HEK293 (cell line): ENCODE data around the gene TTC6.

ENCODE experiments used
- CTCF ChIP-seq: fragments of 450-650 bp; formaldehyde crosslinking; IDR thresholded peaks from 2 replicates; pipeline ENCODE4 v1.5.1; 2016; ENCODE audit warnings: missing biosample characterization, missing genetic modification characterization
- EGR2 ChIP-seq: fragments of 450-650 bp; formaldehyde crosslinking; IDR thresholded peaks from 2 replicates; pipeline ENCODE4 v1.5.1; 2016; ENCODE audit warnings: low read depth, missing biosample characterization, missing genetic modification characterization
- ELK4 ChIP-seq: IDR thresholded peaks from 2 replicates; pipeline ENCODE4 v1.6.1; 2011; ENCODE audit warnings: mild to moderate bottlenecking, low read depth, low read length, borderline replicate concordance
- GFI1B ChIP-seq: fragments of 450-650 bp; formaldehyde crosslinking; IDR thresholded peaks from 2 replicates; pipeline ENCODE4 v1.5.1; 2016; ENCODE audit warnings: missing biosample characterization, missing genetic modification characterization
- INSM2 ChIP-seq: fragments of 450-650 bp; formaldehyde crosslinking; IDR thresholded peaks from 2 replicates; pipeline ENCODE4 v1.5.1; 2016; ENCODE audit warnings: missing biosample characterization, missing genetic modification characterization
- KLF10 ChIP-seq: fragments of 450-650 bp; IDR thresholded peaks from 2 replicates; pipeline ENCODE4 v1.5.1; 2018; ENCODE audit warnings: missing biosample characterization, mild to moderate bottlenecking, missing genetic modification characterization
- OVOL3 ChIP-seq: fragments of 450-650 bp; formaldehyde crosslinking; IDR thresholded peaks from 2 replicates; pipeline ENCODE4 v1.5.1; 2016; ENCODE audit warnings: missing biosample characterization, missing genetic modification characterization
- ZBTB10 ChIP-seq: fragments of 450-650 bp; formaldehyde crosslinking; IDR thresholded peaks from 2 replicates; pipeline ENCODE4 v1.5.1; 2016; ENCODE audit warnings: missing biosample characterization, missing genetic modification characterization
- ZBTB7A ChIP-seq: fragments of 450-650 bp; formaldehyde crosslinking; IDR thresholded peaks from 2 replicates; pipeline ENCODE4 v1.5.1; 2016; ENCODE audit warnings: low read depth, missing biosample characterization, missing genetic modification characterization
- ZNF112 ChIP-seq: fragments of 450-650 bp; formaldehyde crosslinking; IDR thresholded peaks from 2 replicates; pipeline ENCODE4 v1.5.0; 2017; ENCODE audit warnings: missing biosample characterization, missing genetic modification characterization
- ZNF121 ChIP-seq: fragments of 450-650 bp; formaldehyde crosslinking; IDR thresholded peaks from 2 replicates; pipeline ENCODE4 v1.5.1; 2016; ENCODE audit warnings: missing biosample characterization, missing genetic modification characterization
- ZNF175 ChIP-seq: fragments of 450-650 bp; formaldehyde crosslinking; IDR thresholded peaks from 2 replicates; pipeline ENCODE4 v1.5.1; 2016; ENCODE audit warnings: missing biosample characterization, missing genetic modification characterization
- ZNF18 ChIP-seq: fragments of 450-650 bp; formaldehyde crosslinking; IDR thresholded peaks from 2 replicates; pipeline ENCODE4 v1.5.1; 2016; ENCODE audit warnings: missing biosample characterization, missing genetic modification characterization
- ZNF214 ChIP-seq: fragments of 450-650 bp; formaldehyde crosslinking; IDR thresholded peaks from 2 replicates; pipeline ENCODE4 v1.5.1; 2017; ENCODE audit warnings: missing biosample characterization, mild to moderate bottlenecking, missing genetic modification characterization, borderline replicate concordance
- ZNF266 ChIP-seq: fragments of 450-650 bp; formaldehyde crosslinking; IDR thresholded peaks from 2 replicates; pipeline ENCODE4 v1.5.1; 2016; ENCODE audit warnings: missing biosample characterization, missing genetic modification characterization, low read depth
- ZNF350 ChIP-seq: fragments of 450-650 bp; formaldehyde crosslinking; IDR thresholded peaks from 2 replicates; pipeline ENCODE4 v1.5.0; 2017; ENCODE audit warnings: missing biosample characterization, mild to moderate bottlenecking, missing genetic modification characterization
- ZNF398 ChIP-seq: fragments of 450-650 bp; formaldehyde crosslinking; IDR thresholded peaks from 2 replicates; pipeline ENCODE4 v1.5.1; 2017; ENCODE audit warnings: missing biosample characterization, missing genetic modification characterization
- ZNF449 ChIP-seq: fragments of 450-650 bp; formaldehyde crosslinking; IDR thresholded peaks from 2 replicates; pipeline ENCODE4 v1.5.1; 2017; ENCODE audit warnings: missing biosample characterization, mild to moderate bottlenecking, missing genetic modification characterization, moderate library complexity
- ZNF521 ChIP-seq: fragments of 450-650 bp; formaldehyde crosslinking; IDR thresholded peaks from 2 replicates; pipeline ENCODE4 v1.5.1; 2017; ENCODE audit warnings: missing biosample characterization, mild to moderate bottlenecking, missing genetic modification characterization
- ZNF529 ChIP-seq: fragments of 450-650 bp; formaldehyde crosslinking; IDR thresholded peaks from 2 replicates; pipeline ENCODE4 v1.5.1; 2017; ENCODE audit warnings: missing genetic modification characterization, missing biosample characterization; ENCODE audit not compliant: insufficient replicate concordance
- ZNF549 ChIP-seq: fragments of 450-650 bp; IDR thresholded peaks from 2 replicates; pipeline ENCODE4 v1.5.1; 2018; ENCODE audit warnings: missing biosample characterization, missing genetic modification characterization, mild to moderate bottlenecking, inconsistent platforms, moderate library complexity
- ZNF560 ChIP-seq: fragments of 450-650 bp; formaldehyde crosslinking; IDR thresholded peaks from 2 replicates; pipeline ENCODE4 v1.5.1; 2017; ENCODE audit warnings: missing biosample characterization, missing genetic modification characterization, borderline replicate concordance
- ZNF580 ChIP-seq: fragments of 450-650 bp; formaldehyde crosslinking; IDR thresholded peaks from 2 replicates; pipeline ENCODE4 v1.5.1; 2016; ENCODE audit warnings: missing biosample characterization, missing genetic modification characterization
- ZNF777 ChIP-seq: fragments of 450-650 bp; formaldehyde crosslinking; IDR thresholded peaks from 2 replicates; pipeline ENCODE4 v1.5.1; 2017; ENCODE audit warnings: missing biosample characterization, missing genetic modification characterization, borderline replicate concordance
- ZSCAN5A ChIP-seq: fragments of 450-650 bp; formaldehyde crosslinking; IDR thresholded peaks from 2 replicates; pipeline ENCODE4 v1.5.1; 2016; ENCODE audit warnings: missing biosample characterization, missing genetic modification characterization

Gene TTC6

GRCh38 chr14:37591311-37591940 is 4.0 kb upstream of the TTC6 start (continued):
- TF ChIP-seq ZNF175, result no peak
- no peak for TF ChIP-seq GFI1B (tag by site-specific recombination)
- no peak for TF ChIP-seq ZNF266 (tag by site-specific recombination)
- TF ChIP-seq ZNF549 (tag by site-specific recombination), result no peak
- TF ChIP-seq ZNF18 (tag by site-specific recombination), result no peak
- no peak for TF ChIP-seq ZNF398 (tag by site-specific recombination)
- no peak for TF ChIP-seq ZNF580 (tag by site-specific recombination)
- no peak for TF ChIP-seq EGR2
- TF ChIP-seq ZBTB10 (tag by site-specific recombination), result peak; percentile 66; the same call in 1 of the 2 replicates
- no peak for TF ChIP-seq ZNF121 (tag by site-specific recombination)
- TF ChIP-seq ZNF350 (tag by site-specific recombination), result no peak
- TF ChIP-seq ELK4, result no peak
- TF ChIP-seq ZNF112 (tag by site-specific recombination), result no peak
- TF ChIP-seq KLF10 (tag by site-specific recombination), result no peak
- no peak for TF ChIP-seq ZSCAN5A
- TF ChIP-seq ZNF449, result no peak
- TF ChIP-seq OVOL3, result no peak
- TF ChIP-seq ZBTB7A (tag by site-specific recombination), result no peak
- no peak for TF ChIP-seq ZNF560
- no peak for TF ChIP-seq ZNF777 (tag by site-specific recombination)
- no peak for TF ChIP-seq ZNF521 (tag by site-specific recombination)
- peak; percentile 91 for TF ChIP-seq CTCF
- no peak for TF ChIP-seq INSM2 (tag by site-specific recombination)
- no peak for TF ChIP-seq ZNF529 (tag by site-specific recombination)
- no peak for TF ChIP-seq ZNF214
